ENCODE measurements around the gene SLC23A1.

The SLC23A1 gene

DNA sequence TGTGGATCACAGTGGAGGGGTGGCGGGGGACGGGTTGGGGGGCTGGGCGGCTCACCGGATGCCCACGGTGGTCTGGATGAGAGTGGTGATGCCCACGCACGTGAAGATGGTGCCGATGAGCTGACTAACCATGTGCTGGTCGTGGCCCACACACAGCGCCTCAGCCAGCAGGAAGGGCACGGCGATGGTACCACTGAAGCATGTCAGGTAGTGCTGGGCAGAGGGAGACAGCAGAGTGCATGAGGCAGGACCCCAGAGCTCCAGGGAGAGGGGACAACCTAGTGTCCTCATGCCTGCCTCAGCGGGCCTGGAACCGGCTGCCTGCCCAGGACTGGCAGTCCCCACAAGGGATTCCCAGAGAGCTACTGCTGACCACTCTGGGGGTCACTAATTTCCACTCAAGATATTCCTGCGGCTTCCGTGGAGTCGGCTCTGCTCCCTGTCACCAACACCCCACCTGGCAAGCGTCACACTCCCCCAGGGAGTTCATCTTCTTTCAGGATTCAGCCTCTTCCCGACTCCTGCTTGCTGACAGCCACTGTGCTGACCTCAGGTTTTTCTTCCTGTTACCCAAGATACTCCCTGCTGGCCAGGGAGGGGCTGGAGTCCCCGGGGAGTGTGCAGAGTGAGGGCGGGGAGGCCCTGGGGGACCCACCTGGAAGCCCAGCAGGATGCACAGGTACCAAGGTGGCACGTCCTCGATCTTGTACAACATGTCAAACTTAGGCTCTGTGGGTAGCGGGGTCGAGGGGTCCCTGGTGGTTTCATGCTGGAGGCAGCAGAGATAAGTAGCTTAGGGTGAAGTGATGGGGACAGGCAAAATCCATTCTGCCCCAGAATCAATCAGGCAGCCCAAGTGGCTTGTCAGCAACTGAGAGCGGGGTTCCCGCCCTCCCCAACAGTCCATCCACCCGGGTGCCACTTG, 998 bp downstream of the SLC23A1 start:
- TF ChIP-seq ZBTB7A (IDR thresholded peaks at IDR 0.05; ENCODE audit: low read depth) (no peak), NFIC (IDR thresholded peaks at IDR 0.05) (no peak), TCF12 (IDR thresholded peaks at IDR 0.05; ENCODE audit: low read depth) (no peak), CEBPB (IDR thresholded peaks at IDR 0.05) (no peak), CREB1 (IDR thresholded peaks at IDR 0.05; ENCODE audit: low read depth) (no peak)
- TF ChIP-seq, protein P1, sequence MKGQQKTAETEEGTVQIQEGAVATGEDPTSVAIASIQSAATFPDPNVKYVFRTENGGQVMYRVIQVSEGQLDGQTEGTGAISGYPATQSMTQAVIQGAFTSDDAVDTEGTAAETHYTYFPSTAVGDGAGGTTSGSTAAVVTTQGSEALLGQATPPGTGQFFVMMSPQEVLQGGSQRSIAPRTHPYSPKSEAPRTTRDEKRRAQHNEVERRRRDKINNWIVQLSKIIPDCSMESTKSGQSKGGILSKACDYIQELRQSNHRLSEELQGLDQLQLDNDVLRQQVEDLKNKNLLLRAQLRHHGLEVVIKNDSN (IDR thresholded peaks at IDR 0.05): no peak

DNA sequence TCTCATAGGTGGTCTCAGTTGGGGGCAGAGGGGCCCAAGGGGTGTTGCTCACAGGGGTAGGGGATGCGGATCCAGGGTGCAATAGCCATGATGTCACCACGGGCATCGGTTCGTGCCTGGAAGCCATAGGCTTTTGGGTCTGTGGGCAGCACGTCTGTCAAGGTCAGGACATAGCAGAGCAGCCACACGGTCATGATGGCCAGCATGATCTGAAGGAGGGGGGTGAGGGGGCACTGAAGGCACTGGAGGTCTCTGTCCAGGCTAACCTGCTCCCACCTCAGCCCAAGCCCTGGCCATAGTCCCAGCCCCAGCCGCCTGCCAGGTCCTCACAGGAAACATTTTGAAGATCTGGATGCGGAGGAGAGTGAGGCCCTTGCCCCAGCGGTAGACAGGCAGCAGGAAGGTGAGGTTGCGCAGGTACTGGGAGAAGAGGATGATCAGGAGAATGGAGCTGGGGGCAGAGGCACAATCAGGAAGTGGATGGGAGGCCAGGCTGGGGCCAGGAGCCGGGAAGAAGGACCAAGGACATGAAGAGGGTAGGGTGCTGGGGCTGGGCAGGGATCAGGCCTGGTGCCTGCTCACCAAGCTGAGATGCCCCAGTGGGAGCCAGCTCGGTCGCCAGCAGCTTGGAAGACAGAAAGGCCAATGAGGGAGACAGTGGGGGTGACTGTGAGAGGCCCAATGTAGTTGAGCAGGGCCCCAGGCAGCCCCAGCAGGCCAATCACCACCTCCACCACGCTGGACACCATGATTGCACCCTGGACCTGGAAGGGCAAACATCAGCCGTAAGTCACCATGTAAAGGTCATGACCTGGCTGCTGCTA, 3.3 kb downstream of the SLC23A1 start:
- TF ChIP-seq EP300 (IDR thresholded peaks at IDR 0.05; ENCODE audit: borderline replicate concordance) (no peak), CEBPB (IDR thresholded peaks at IDR 0.05) (no peak), RAD21 (IDR thresholded peaks at IDR 0.05; ENCODE audit: low read depth) (no peak), TCF12 (IDR thresholded peaks at IDR 0.05; ENCODE audit: low read depth) (no peak)

DNA sequence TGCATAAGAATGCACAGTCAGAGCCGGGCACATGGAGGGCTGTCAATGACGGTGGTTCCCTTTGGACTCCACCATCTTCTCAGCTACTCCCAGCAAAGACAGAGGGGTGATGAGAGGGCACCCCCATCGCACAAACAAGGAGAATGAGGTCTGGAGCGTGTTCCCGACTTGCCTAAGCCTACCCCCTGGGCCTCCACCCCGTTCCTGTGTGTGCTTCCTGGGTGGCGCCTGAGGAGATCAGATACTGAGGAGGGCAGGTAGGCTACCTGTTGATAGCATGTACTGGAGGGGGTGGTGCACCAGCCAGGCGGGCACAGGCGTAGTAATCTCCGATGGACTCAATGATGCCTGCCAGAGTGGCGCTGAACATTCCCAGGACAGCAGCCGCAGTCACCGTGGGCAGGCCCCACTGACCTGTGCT, 4.1 kb downstream of the SLC23A1 start:
- TF ChIP-seq TCF12 (IDR thresholded peaks at IDR 0.05; ENCODE audit: low read depth): no peak
- TF ChIP-seq ZBTB7A (IDR thresholded peaks at IDR 0.05; ENCODE audit: low read depth): no peak
- TF ChIP-seq YY1 (IDR thresholded peaks at IDR 0.05; ENCODE audit: low read depth): no peak

DNA sequence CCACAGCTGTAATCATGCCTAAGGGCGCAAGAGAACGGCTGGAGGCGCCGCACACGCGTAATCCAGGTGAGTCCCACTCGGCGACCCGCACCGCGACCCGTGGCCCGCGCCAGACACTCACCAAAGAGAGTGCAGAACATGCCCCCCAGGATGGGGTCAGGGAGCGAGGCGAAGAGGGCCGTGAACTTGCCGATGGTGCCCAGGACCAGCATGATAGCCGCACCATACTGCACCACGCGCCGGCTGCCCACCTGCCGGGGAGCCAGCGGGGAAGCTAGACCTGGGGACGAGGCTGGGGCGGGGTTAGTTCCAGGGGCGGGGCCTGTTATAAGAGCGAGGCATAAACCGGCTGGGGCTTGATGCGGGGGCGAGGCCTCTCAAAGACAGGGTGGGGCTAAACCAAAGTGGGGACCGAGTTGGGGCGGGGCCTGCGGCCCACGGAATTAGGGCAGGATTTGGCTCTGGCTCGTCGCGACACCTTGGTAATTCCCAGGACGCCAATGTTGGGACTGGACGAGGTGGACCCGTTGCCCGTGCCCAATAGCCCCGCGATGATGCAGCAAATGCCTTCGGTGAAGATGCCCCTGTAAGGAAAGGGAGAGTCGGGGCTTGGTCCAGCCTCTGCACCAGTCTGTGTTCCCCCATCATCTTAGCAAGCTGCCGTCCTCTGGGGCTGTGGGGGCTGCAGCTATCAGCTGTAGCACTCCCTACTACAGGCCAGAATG, 4.8 kb downstream of the SLC23A1 start:
- TF ChIP-seq CREB1 (IDR thresholded peaks at IDR 0.05; ENCODE audit: low read depth): no peak
- TF ChIP-seq YY1 (IDR thresholded peaks at IDR 0.05; ENCODE audit: low read depth): no peak
- no peak for TF ChIP-seq TCF12 (IDR thresholded peaks at IDR 0.05; ENCODE audit: low read depth)
- no peak for TF ChIP-seq ZBTB7A (IDR thresholded peaks at IDR 0.05; ENCODE audit: low read depth)
- TF ChIP-seq, protein P1 (IDR thresholded peaks at IDR 0.05): no peak
- TF ChIP-seq, protein P2, sequence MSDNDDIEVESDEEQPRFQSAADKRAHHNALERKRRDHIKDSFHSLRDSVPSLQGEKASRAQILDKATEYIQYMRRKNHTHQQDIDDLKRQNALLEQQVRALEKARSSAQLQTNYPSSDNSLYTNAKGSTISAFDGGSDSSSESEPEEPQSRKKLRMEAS (IDR thresholded peaks at IDR 0.05): no peak
- no peak for TF ChIP-seq CEBPB (IDR thresholded peaks at IDR 0.05)
- no peak for TF ChIP-seq RAD21 (IDR thresholded peaks at IDR 0.05; ENCODE audit: low read depth)
- TF ChIP-seq EP300 (IDR thresholded peaks at IDR 0.05; ENCODE audit: borderline replicate concordance): no peak
- no peak for TF ChIP-seq EGR1 (IDR thresholded peaks at IDR 0.05)
- TF ChIP-seq NFIC (IDR thresholded peaks at IDR 0.05): no peak
- TF ChIP-seq TAF1 (IDR thresholded peaks at IDR 0.05; ENCODE audit: low read depth): no peak
- no peak for TF ChIP-seq FOXM1 (IDR thresholded peaks at IDR 0.05; ENCODE audit: borderline replicate concordance, low read depth)
- TF ChIP-seq TEAD4 (IDR thresholded peaks at IDR 0.05): no peak

- no peak for TF ChIP-seq RAD21 (IDR thresholded peaks at IDR 0.05; ENCODE audit: low read depth)
- TF ChIP-seq ZBTB7A (IDR thresholded peaks at IDR 0.05; ENCODE audit: low read depth): no peak
- TF ChIP-seq, protein P3, sequence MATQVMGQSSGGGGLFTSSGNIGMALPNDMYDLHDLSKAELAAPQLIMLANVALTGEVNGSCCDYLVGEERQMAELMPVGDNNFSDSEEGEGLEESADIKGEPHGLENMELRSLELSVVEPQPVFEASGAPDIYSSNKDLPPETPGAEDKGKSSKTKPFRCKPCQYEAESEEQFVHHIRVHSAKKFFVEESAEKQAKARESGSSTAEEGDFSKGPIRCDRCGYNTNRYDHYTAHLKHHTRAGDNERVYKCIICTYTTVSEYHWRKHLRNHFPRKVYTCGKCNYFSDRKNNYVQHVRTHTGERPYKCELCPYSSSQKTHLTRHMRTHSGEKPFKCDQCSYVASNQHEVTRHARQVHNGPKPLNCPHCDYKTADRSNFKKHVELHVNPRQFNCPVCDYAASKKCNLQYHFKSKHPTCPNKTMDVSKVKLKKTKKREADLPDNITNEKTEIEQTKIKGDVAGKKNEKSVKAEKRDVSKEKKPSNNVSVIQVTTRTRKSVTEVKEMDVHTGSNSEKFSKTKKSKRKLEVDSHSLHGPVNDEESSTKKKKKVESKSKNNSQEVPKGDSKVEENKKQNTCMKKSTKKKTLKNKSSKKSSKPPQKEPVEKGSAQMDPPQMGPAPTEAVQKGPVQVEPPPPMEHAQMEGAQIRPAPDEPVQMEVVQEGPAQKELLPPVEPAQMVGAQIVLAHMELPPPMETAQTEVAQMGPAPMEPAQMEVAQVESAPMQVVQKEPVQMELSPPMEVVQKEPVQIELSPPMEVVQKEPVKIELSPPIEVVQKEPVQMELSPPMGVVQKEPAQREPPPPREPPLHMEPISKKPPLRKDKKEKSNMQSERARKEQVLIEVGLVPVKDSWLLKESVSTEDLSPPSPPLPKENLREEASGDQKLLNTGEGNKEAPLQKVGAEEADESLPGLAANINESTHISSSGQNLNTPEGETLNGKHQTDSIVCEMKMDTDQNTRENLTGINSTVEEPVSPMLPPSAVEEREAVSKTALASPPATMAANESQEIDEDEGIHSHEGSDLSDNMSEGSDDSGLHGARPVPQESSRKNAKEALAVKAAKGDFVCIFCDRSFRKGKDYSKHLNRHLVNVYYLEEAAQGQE (IDR thresholded peaks at IDR 0.05; ENCODE audit: low read depth): no peak
- TF ChIP-seq CREB1 (IDR thresholded peaks at IDR 0.05; ENCODE audit: low read depth): no peak
Measured at GRCh38 chr5:139377226-139377625, 5.9 kb downstream of the SLC23A1 start.

DNA sequence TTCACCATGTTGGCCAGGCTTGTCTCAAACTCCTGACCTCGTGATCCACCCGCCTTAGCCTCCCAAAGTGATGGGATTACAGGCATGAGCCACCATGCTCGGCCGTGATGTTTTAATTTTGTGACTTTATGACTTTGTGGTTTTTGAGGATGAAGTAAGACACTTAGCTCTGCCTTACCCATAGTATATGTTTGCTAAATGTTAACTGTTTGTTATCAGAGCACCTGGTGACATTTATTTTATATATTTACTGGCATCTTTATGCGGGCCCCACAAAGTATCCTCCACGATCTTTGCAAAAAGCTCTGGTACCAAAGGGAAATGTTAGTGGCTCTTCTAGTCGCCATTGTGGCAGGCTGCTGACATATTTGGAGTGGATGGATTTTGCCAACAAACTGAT, 6.7 kb downstream of the SLC23A1 start:
- TF ChIP-seq, protein P2 (IDR thresholded peaks at IDR 0.05): no peak
- TF ChIP-seq FOXM1 (IDR thresholded peaks at IDR 0.05; ENCODE audit: borderline replicate concordance, low read depth) (no peak), RAD21 (IDR thresholded peaks at IDR 0.05; ENCODE audit: low read depth) (no peak), NFIC (IDR thresholded peaks at IDR 0.05) (no peak), TAF1 (IDR thresholded peaks at IDR 0.05; ENCODE audit: low read depth) (no peak)
- TF ChIP-seq, protein P1 (IDR thresholded peaks at IDR 0.05): no peak

Measured in Ishikawa (cell line).